ENCODE data around the gene FOSL2.
A peak's percentile ranks its signal among the peaks of the same experiment; 100 is the strongest.

Gene FOSL2

GRCh38 chr2:28397043-28397381, 4.4 kb downstream of the FOSL2 start:
- DNase-seq, result no peak

- DNase-seq, result no peak
These were observed 5.6 kb downstream of the FOSL2 start for GRCh38 chr2:28398101-28398834.

GRCh38 chr2:28399289-28399688, 6.6 kb downstream of the FOSL2 start:
- no peak for DNase-seq

- no peak for DNase-seq
These were observed 7.3 kb downstream of the FOSL2 start for GRCh38 chr2:28399956-28400355.

- DNase-seq, result no peak
These were observed 7.8 kb downstream of the FOSL2 start for GRCh38 chr2:28400419-28400818.

GRCh38 chr2:28400921-28401320, 8.3 kb downstream of the FOSL2 start:
- DNase-seq, result no peak

- DNase-seq, result no peak
These were observed 8.8 kb downstream of the FOSL2 start for GRCh38 chr2:28401411-28401810.

GRCh38 chr2:28401948-28402550, 9.4 kb downstream of the FOSL2 start:
- DNase-seq, result no peak

- no peak for DNase-seq
These were observed 10.8 kb downstream of the FOSL2 start for GRCh38 chr2:28403370-28403956.

- DNase-seq, result no peak
These were observed 11.4 kb downstream of the FOSL2 start for GRCh38 chr2:28404086-28404485.

GRCh38 chr2:28405537-28405936, 12.9 kb downstream of the FOSL2 start:
- no peak for DNase-seq

GRCh38 chr2:28406276-28407096, 13.8 kb downstream of the FOSL2 start:
- DNase-seq, result peak; percentile 73

GRCh38 chr2:28407131-28407975, 14.7 kb downstream of the FOSL2 start:
- no peak for DNase-seq

- no peak for DNase-seq
These were observed 15.5 kb downstream of the FOSL2 start for GRCh38 chr2:28407976-28408690.

GRCh38 chr2:28408764-28409599, 16.3 kb downstream of the FOSL2 start:
- peak; percentile 85 for DNase-seq

GRCh38 chr2:28411166-28411755, 18.6 kb downstream of the FOSL2 start:
- no peak for DNase-seq

GRCh38 chr2:28411956-28412609, 19.4 kb downstream of the FOSL2 start:
- no peak for DNase-seq

- DNase-seq, result no peak
These were observed 20.0 kb downstream of the FOSL2 start for GRCh38 chr2:28412625-28413151.

- DNase-seq, result no peak
These were observed 20.7 kb downstream of the FOSL2 start for GRCh38 chr2:28413152-28413898.

Measured in activated CD4-positive, alpha-beta T cell treated with anti-CD3 and anti-CD28 coated beads, Interleukin-2, Interleukin-6, amounts not matched to agents 100 ng/mL and 50 ng/mL, durations not matched to agents 16 hours and 8 hours (primary cell).